HL-60/S4 treated with retinoic acid at 250 ng/mL for 4 days and 3 days (cell line): ENCODE measurements around the gene STARD9.
"Not testable (repeated sequence)": the region's sequence is repeated elsewhere in the genome, so short reads cannot be mapped to it uniquely, and the experiment has no call there.

Source experiments
- in situ Hi-C: fragments of 300-500 bp; cut with MboI; formaldehyde crosslinking; loops from 2 replicates; pipeline ENCODE4 v1.7.0; 2022; ENCODE audit warnings: low sequenced_read_pairs

Gene STARD9

DNA sequence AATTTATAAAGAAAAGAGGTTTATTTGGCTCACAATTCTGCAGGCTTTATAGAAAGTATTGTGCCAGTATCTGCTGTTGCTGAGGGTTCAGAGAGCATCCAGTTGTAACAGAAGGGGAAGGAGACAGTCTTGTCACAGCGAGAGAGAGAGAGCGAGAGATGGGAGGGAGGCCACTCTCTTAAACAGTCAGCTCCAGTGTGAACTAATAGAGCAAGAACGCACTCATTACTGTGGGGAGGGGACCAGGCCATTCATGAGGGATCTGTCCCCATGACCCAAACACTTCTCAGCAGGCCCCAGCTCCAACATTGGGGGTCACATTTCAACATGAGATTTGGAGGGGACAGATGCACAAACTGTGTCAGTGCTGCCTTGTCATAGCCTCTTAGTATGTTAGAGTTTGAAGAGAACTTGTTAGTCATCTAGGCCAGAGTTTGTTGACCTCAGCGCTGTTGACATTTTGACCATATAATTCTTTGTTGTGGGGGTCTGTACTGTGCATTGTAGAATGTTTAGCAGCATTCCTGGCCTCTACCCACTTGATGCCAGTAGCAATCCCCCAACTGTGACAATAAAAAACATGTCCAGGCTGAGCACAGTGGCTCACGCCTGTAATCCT lies 15.3 kb downstream of the STARD9 start:
- in situ Hi-C loops: no loop called here

DNA sequence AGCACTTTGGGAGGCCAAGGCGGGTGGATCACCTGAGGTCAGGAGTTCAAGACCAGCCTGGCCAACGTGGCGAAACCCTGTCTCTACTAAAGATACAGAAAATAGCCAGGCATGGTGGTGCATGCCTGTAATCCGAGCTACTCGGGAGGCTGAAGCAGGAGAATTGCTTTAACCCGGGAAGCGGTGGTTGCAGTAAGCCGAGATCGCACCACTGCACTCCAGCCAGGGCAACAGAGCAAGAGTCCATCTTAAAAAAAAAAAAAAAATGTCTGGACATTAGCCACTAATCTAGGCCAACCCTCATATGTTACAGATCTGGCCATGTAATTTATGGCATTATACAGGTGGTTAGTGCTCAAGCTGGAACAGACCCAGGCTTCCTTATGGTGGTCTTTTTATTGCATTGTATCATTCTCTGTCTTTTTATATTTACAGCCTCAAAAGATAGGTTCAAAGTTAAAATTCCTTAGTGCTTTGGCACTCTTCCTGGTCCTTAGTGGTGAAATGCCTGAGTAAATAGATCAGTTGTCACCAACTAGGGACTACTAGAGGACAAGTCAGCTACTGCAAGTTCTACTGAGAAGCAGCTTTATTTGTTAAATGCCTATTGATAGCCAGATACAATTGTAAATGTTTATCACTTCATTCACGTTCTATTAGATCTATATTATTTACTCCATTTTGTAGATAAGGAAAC lies 16.0 kb downstream of the STARD9 start:
- in situ Hi-C loops: no loop called here

GRCh38 chr15:42592716-42593115 lies 17.3 kb downstream of the STARD9 start:
- in situ Hi-C loops: no loop called here

DNA sequence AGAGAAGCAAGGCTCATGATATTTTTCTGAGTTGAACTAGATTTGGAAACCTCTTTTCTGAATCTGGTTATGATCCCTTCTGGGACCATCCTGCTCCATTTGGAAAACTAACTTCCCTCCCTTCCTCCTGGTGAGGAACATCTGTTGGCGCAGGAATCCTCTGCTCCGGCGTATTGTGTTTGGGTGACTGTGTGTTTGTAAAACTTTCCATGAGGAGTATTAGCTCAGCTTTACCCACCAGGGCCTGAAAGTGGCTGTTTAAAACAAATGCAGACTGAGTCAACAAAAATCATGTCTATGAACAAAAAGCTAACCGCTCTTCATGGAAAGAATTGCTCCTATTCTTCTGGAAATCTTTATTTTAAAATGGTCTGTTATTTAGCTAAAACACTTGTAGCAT lies 17.7 kb downstream of the STARD9 start:
- in situ Hi-C loops: no loop called here

DNA sequence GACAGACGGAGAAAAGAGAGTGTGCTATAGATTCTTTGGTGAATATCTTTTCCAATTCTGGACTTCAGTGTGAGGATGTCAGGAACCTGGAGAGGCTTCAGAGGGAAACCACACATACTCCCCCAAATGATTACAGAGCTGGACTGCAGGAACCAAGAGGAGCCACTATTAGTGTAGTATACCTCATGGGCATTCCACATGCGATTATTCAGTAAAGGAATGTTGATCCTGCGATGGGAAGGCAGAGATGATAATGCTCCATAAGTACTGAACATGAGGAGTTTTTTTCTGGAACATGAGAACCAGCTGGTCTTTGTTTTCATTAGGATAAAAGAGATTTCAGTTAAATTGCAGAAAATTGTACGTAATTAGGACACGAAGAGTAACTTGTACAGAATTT lies 18.7 kb downstream of the STARD9 start:
- in situ Hi-C loops: no loop called here

DNA sequence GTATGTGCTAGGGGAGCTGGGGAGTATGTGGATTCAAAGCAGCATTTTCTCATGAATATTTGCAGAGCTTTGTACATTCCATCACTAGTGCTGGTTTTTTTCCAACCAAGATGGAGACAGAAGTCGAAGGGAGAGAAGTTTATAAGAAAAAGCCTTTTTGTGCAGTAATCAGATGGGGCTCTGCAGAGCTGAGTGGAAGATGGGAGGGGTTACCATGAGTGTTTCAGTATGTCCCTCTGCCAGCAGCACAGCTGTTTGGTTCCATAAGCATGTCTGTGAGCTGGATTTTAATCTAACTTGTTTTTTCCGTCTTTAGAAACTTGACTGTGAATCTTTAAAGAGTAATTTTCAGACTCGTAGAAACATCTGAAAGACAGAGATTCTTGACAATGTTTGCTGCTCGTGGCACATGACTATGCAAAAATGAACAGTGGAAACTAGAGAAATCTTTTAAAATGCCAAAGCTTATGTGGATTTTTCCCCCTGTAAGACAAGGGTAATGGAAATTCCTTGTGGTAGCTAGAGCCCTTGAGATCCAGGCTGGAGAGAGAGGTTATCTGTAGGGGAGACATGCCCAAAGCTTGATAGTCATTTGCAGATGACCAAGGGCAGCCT lies 20.3 kb downstream of the STARD9 start:
- in situ Hi-C loops: no loop called here

DNA sequence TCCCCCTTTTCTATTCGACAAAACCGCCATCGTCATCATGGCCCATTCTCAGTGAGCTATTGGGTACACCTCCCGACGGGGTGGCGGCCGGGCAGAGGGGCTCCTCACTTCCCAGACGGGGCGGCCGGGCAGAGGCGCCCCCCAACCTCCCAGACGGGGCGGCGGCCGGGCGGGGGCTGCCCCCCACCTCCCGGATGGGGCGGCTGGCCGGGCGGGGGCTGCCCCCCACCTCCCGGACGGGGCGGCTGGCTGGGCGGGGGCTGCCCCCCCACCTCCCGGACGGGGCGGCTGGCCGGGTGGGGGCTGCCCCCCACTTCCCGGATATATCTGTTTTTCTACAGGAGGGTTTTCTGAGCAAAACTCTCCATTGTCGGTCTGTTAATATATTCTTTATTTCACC lies 25.9 kb downstream of the STARD9 start:
- in situ Hi-C loops: not testable (repeated sequence)

GRCh38 chr15:42602501-42602900 lies 27.1 kb downstream of the STARD9 start:
- in situ Hi-C loops: no loop called here

DNA sequence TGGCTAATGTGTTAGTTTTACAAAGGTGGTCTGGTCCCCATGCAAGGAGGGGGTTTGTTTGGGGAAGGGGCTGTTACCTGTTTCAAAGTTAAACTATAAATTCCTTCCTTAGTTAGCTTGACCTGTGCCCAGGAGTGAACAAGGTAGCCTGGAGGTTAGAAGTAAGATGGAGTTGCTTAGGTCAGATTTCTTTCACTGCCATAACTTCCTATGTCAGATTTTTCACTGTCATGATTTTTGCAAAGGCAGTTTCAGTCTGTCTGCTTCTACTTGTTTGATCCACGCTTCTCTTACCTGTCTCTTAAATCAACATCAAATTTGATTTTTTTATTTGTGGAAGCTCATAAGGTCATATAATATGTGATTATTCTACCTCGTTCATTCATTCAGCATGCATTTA lies 28.6 kb downstream of the STARD9 start:
- in situ Hi-C loops: no loop called here

- in situ Hi-C loops: no loop called here
These were observed 29.7 kb downstream of the STARD9 start for GRCh38 chr15:42604894-42605744.

DNA sequence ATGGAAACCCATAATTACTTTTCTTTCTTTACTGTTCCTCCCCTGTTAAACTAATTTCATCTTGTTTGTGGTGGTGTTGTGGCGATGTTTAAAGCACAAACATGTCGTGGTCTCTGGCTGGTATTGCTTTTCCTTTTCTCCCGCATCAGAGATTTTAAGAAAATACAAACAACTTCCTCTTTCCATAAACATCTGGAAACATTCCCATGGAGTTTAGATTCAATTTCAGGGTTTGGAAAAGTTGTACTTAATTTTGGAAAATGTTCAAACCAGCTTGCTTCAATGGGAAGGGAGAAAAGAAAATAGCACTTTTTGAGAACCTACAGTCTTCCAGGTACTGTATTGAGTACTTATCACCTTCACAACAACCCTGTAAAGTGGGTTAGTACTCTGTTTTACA lies 30.4 kb downstream of the STARD9 start:
- in situ Hi-C loops: no loop called here

DNA sequence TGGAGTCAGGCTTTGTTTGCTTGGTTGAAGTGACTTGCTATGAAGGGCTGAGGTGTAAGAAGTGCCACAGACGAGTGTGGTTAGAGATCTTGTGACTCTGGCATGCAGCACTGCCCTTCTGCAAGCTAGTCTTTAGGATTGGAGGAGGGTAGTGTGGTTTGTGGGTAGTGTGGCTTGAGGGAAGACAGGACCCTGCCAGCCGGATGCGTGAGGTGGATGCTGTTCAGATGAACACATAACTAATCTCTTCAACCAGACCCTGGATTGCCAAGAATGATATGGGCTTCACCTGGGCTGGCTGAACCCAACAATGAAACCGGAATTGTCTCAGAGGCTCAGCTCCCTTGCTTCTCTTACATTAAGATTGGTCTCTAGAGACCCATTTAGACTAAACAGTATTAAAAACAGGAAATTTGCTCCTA lies 32.7 kb downstream of the STARD9 start:
- in situ Hi-C loops: no loop called here

- in situ Hi-C loops: no loop called here
These were observed 33.5 kb downstream of the STARD9 start for GRCh38 chr15:42608752-42609488.

DNA sequence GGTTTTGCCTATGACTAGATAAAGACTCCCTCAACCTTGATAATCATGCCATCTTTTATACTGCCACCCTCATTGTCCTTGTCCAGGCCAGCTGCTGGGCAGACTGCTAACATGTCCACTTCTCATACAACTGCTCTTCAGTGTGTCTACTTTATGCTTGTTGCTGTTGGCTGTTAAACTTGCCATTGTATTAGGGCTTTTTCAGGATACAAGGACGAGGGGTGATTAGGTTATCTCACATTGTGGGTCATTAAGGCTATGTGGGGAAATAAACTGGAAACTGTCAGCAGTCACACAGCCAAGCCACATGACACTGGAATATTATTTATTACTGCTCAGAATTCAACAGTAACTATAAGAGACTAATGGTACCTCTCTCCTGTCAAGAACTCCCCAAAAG lies 36.1 kb downstream of the STARD9 start:
- in situ Hi-C loops: no loop called here

DNA sequence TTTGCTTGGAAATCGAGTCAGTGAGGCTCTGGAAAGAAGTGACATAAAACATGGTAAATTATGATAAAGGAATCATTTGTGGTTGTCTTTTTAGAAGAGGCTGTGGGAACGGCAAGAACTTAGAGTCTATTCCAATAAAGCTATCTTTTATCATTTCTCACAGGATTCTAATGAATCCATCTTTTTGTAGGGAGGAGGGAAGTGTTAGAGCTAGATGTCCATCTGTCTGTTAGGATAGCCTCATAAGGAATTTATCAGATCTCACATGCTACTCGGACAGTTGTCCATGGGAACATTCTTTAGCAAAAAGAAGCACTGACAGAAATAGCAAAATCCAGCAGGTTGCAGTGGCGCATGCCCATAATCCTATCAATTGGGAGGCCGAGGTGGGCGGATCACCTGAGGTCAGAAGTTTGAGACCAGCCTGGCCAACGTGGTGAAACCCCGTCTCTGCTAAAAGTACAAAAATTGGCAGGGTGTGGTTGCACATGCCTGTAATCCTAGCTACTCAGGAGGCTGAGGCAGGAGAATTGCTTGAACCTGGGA lies 37.0 kb downstream of the STARD9 start:
- in situ Hi-C loops: no loop called here

DNA sequence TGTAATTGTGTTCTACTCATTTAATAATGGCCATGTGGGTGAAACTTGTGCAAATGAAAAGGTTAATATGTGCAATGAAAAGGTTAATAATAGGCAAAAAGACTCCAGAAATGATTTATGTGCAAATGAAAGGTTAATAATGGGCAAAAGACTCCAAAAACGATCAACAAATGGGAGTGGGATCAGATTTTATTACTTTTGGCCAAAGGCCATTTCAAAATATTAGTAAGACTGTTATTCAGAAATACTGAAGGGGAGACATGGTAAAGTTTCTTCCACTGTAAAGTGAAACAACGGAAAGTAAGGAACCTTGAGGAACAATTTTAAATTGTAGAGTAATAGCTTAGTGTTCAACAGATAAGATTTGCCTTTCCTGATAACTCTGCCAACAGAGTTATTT lies 40.7 kb downstream of the STARD9 start:
- in situ Hi-C loops: no loop called here

DNA sequence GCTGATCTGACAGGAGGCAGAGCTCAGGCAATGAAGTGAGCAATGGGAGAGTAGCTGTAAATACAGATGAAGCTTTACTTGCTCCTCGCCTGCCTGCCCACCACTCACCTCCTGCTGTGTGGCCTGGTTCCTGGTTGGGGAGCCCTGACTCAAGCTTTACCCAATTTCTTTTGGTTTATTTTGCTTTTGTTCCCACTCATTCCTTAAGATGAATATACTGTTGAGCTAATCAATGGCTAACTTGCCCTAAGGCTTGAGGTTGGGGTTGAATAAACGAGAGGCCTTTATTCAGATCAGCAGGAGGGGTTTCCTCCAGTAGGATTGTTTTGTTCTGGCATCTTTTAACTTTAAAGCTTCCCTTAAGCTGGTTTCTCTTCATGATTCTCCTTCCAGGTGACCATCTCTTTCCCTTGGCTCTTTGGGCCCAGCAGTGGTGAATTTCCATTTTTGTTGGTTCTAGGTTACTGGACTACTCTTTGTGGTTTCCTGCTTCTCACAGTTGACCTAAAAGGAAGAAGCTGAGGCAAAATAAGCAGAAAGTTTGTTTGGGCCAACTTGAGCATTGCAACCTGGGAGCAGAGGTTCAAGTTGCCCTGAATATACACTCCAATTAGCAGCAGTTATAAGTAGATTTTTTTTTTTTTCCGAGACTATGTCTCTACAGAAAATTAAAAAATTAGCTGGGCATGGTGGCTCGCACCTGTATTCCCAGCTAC lies 44.4 kb downstream of the STARD9 start:
- in situ Hi-C loops: no loop called here

DNA sequence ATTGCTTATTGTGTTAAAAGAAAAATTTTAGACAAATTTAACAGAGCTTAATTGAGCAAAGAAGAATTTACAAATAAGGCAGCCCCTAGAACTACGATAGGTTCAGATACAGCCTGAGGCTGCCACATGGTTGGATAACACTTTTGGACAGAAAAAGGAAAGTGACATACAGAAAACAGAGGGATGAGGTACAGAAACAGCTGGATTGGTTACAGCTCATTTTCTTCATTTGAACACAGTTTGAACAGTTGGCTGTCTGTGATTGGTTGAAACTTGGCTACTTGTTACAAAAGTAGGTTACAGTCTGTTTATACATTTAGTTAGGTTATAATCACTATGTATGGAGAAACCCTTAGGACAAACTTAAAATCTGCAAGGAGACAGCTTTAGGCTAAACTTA lies 46.0 kb downstream of the STARD9 start:
- in situ Hi-C loops: no loop called here

GRCh38 chr15:42621996-42622925 lies 46.9 kb downstream of the STARD9 start:
- in situ Hi-C loops: no loop called here
